HepG2 (cell line): ENCODE results near the gene OR51E2.

Experiments used
- CHD2 ChIP-seq: IDR thresholded peaks from 2 replicates; pipeline ENCODE4 v1.6.1; 2011; ENCODE audit warnings: low read depth, low read length, improper control_type of control experiment
- CREM ChIP-seq, 2 experiments: sonication (generic) in 1 of 2; formaldehyde crosslinking in 1 of 2; IDR thresholded peaks; 2 replicates each; pipeline versions ENCODE4 v1.4.0 to v1.6.1; 2016 to 2020; ENCODE audit warnings: antibody characterized with exemption in 1 of 2, mild to moderate bottlenecking in 1 of 2, missing genetic modification reagents in 1 of 2
- HDAC2 ChIP-seq: sonication (generic); formaldehyde crosslinking; IDR thresholded peaks from 2 replicates; pipeline ENCODE4 v1.4.0; 2020; ENCODE audit warnings: missing genetic modification reagents
- IKZF1 ChIP-seq: fragments of 450-650 bp; IDR thresholded peaks from 2 replicates; pipeline ENCODE4 v1.7.1; 2016
- POLR2A ChIP-seq, 2 experiments: IDR thresholded peaks; 2 replicates each; pipeline ENCODE4 v1.6.1; 2011; ENCODE audit warnings: low read depth in 2 of 2, low read length in 2 of 2, mild to moderate bottlenecking in 1 of 2, moderate library complexity in 1 of 2; ENCODE audit not compliant: insufficient read depth in 1 of 2
- POLR2AphosphoS5 ChIP-seq: IDR thresholded peaks from 2 replicates; pipeline ENCODE4 v1.6.1; 2012; ENCODE audit warnings: low read depth, low read length
- RBM39 ChIP-seq: fragments of 200-400 bp; formaldehyde crosslinking; IDR thresholded peaks from one replicate; pipeline ENCODE4 v1.6.1; 2018; ENCODE audit warnings: antibody characterized with exemption, mild to moderate bottlenecking, low read depth, low read length; ENCODE audit not compliant: poor library complexity, severe bottlenecking
- USF2 ChIP-seq, 2 experiments: sonication (generic) in 1 of 2; formaldehyde crosslinking in 1 of 2; IDR thresholded peaks; 2 replicates each; pipeline versions ENCODE4 v1.5.1 to v1.6.1; 2011 to 2020; ENCODE audit warnings: borderline replicate concordance in 1 of 2, low read depth in 1 of 2, low read length in 1 of 2, mild to moderate bottlenecking in 1 of 2, missing genetic modification reagents in 1 of 2, moderate library complexity in 1 of 2
- ZBTB14 ChIP-seq: sonication (generic); formaldehyde crosslinking; IDR thresholded peaks from 2 replicates; pipeline ENCODE4 v1.4.0; 2020; ENCODE audit warnings: missing genetic modification reagents
- ZNF205 ChIP-seq: IDR thresholded peaks from 2 replicates; pipeline ENCODE4 v1.6.1; 2018; ENCODE audit warnings: missing biosample characterization, missing genetic modification reagents
- ZNF547 ChIP-seq: sonication (generic); formaldehyde crosslinking; IDR thresholded peaks from 2 replicates; pipeline ENCODE4 v1.5.1; 2020; ENCODE audit warnings: mild to moderate bottlenecking, missing genetic modification reagents

- TF ChIP-seq HDAC2 (no peak), POLR2AphosphoS5 (no peak), IKZF1 (no peak), POLR2A (IDR thresholded peaks at IDR 0.05; ENCODE audit: insufficient read depth in 1 of 2, low read depth in 2 of 2, low read length in 2 of 2) (no peak), RBM39 (no peak), ZNF547 (no peak), CREM (IDR thresholded peaks at IDR 0.05) (no peak), CREM (CRISPR knock-in tag; IDR thresholded peaks at IDR 0.05) (no peak), ZBTB14 (CRISPR knock-in tag) (no peak), USF2 (IDR thresholded peaks at IDR 0.05; ENCODE audit: low read depth, low read length) (no peak), USF2 (CRISPR knock-in tag; IDR thresholded peaks at IDR 0.05; ENCODE audit: borderline replicate concordance) (no peak), CHD2 (no peak), ZNF205 (CRISPR knock-in tag) (no peak)
Measured at GRCh38 chr11:4643682-4644081, 54.0 kb downstream of the OR51E2 start, which contains the start of gene OR51E1.
